ENCODE results near the gene AGXT.
"Not testable (repeated sequence)": the region's sequence is repeated elsewhere in the genome, so short reads cannot be mapped to it uniquely, and the experiment has no call there.

Gene AGXT

DNA sequence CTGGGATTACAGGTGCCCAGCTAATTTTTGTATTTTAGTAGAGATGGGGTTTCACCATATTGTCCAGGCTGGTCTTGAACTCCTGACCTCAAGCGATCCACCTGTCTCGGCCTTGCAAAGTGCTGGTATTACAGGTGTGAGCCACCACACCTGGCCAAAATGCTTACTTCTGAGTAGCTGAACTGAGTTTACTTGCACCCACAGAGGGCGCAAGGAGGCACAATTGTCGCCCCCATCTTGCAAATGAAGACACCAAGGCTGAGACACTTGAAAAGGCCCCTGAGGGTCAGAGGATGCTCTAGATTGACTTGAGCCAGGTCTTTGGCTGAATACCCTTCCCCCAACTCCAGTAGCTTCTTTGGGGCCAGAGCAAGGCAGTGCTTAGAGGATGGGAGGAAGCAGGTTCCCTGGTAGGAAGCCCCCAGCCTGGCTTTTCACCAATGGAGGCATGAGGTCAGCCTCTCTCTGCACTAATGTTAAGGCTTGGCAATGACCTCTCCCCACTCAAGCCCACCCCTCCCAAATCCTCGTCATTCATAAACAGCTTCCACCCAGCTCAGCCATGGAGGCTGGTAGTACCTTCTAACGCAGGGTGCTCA is 34.1 kb upstream of the AGXT start:
- no peak for DNase-seq (ENCODE audit: low read depth)
- H3K4me3 ChIP-seq (ENCODE audit: low read length): no peak overlapping the region
- TF ChIP-seq, protein P1, sequence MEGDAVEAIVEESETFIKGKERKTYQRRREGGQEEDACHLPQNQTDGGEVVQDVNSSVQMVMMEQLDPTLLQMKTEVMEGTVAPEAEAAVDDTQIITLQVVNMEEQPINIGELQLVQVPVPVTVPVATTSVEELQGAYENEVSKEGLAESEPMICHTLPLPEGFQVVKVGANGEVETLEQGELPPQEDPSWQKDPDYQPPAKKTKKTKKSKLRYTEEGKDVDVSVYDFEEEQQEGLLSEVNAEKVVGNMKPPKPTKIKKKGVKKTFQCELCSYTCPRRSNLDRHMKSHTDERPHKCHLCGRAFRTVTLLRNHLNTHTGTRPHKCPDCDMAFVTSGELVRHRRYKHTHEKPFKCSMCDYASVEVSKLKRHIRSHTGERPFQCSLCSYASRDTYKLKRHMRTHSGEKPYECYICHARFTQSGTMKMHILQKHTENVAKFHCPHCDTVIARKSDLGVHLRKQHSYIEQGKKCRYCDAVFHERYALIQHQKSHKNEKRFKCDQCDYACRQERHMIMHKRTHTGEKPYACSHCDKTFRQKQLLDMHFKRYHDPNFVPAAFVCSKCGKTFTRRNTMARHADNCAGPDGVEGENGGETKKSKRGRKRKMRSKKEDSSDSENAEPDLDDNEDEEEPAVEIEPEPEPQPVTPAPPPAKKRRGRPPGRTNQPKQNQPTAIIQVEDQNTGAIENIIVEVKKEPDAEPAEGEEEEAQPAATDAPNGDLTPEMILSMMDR (conservative IDR thresholded peaks at IDR 0.05; ENCODE audit: low read depth, low read length): no peak

DNA sequence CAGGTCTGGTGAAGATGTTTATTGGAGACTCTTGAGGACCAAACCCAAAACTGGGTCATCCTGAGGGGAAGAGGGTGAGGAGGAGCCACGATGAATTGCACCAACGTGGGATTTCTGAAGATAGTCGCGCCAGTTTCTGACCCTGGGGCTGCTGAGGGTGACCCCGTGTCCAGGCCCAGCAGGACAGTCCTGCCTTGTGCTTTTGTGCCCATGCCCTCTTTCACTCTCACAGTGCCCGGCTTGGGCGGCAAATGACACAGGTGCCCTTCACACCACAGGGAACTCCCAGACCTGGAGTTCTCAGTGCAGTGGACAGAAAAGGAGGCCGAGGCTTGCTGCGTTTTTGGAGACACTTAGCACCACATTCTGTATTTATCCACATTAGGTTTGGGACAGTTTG is 33.1 kb upstream of the AGXT start:
- no peak for DNase-seq (ENCODE audit: low read depth)
- H3K4me3 ChIP-seq (ENCODE audit: low read length): no peak overlapping the region
- TF ChIP-seq, protein P1 (conservative IDR thresholded peaks at IDR 0.05; ENCODE audit: low read depth, low read length): no peak

DNA sequence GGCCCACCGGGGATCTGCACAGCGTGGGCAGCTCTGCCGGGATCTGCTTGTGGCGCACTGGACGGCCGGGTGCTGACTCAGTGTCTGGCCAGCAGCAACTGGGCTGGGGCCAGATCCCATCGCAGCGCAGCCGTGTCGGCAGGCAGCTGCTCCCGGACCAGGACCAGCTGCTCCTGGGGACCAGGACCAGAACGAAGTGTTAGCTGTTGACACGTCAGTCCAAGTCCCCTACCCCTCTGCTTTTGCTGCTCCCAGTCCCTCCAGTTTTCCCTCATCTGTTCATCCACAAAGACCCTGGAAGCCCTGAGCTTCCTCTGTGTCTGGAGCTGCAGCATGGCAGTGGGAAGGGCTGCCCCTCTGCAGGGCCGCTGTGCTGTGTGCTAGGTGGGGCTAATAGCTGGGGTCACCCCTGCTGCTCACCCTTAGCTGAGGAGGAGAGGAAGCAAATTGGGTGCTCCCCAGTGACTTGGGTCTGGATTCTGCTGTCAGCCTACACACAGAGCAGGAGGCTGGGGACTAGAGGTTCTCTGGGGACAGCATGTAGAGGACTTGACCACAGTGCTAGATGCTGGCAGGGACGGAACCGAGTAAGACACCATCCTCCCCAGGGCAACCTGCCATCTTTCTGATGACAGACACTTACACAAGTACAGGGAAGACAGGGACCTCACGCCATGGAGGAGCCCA is 31.7 kb upstream of the AGXT start:
- H3K4me3 ChIP-seq (ENCODE audit: low read length): no peak overlapping the region
- TF ChIP-seq, protein P1 (conservative IDR thresholded peaks at IDR 0.05; ENCODE audit: low read depth, low read length): no peak
- DNase-seq (ENCODE audit: low read depth): no peak

DNA sequence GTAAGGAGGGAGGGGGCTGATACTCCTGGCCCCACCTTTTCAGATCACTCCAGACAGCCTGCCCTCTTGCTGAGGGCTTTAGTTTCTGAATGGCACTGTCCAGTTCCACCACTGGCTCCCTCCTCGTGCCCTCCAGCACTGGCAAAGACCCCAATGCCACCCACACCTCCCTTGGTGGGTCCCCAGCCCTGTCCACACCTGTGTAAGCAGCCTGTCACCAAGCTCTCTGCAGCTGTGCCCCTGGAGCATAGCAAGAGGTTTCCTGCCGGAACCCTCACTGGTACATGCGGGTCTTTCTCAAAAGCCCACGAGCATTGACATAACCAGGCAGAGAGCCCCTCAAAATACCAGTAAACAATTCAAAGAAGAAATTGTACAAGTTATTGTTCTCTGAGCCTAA is 31.0 kb upstream of the AGXT start:
- TF ChIP-seq, protein P1 (conservative IDR thresholded peaks at IDR 0.05; ENCODE audit: low read depth, low read length): no peak
- DNase-seq (ENCODE audit: low read depth): no peak
- no peak overlapping the region for H3K4me3 ChIP-seq (ENCODE audit: low read length)

DNA sequence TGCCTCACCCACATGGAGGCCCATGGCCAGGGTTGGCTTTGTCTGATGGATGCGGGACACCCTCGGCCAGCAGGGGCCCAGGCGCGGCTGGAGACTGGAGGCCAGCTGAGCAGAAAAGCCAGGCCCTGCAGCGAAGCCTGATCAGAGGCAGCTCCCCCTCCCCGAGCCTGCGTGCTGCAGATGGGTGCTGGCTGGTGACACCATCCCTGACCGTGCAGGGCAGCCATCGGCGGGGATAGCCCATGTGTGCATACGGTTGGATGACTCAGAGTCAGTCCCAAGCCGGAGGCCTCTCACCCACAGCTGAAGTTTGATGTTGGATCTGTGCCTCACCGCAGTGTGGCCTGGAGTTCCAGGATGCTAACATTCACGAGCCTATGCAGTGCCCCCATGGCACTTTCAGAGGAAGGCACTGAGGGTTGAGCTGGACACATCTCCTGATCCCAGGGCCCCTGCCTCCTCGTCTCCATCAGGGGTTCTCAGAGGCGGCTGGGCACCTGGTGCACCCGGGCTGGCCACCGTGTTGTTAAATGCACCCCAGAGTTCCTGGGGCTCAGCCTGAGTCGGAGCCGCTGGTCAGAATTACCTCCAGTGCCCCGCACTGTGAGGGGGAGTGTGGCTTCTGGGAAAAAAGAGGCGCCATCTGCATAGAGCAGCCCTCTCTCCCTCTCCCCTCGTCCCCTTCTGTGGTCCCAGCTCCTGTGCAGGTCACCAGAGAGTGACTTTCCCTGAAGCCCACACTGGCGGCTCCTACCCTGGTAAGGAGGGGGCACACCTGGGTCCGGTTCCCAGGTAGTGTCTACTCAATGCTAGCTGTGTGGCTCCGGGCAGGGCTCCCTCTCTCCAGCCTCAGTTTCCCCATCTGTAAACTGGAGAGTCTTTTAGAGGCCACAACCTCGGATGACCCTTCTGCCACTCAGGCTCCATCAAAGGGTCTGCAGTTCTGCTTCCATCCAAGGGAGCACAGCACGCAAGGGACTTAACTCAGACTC is 29.2 kb upstream of the AGXT start:
- TF ChIP-seq, protein P1 (conservative IDR thresholded peaks at IDR 0.05; ENCODE audit: low read depth, low read length): no peak
- no peak overlapping the region for H3K4me3 ChIP-seq (ENCODE audit: low read length)
- DNase-seq (ENCODE audit: low read depth): no peak

GRCh38 chr2:240840435-240841060 is 28.1 kb upstream of the AGXT start:
- no peak for DNase-seq (ENCODE audit: low read depth)
- TF ChIP-seq, protein P1 (conservative IDR thresholded peaks at IDR 0.05; ENCODE audit: low read depth, low read length): peak; percentile 81
- no peak overlapping the region for H3K4me3 ChIP-seq (ENCODE audit: low read length)

GRCh38 chr2:240846309-240846708 is 22.3 kb upstream of the AGXT start:
- not testable (repeated sequence) for DNase-seq (ENCODE audit: low read depth); H3K4me3 ChIP-seq (ENCODE audit: low read length)

Data from retinal pigment epithelial cell (primary cell).